GM19035 (cell line): ENCODE data around the gene MAP7D2.

Source experiments
- ATAC-seq: cut with Tn5 transposase; IDR thresholded peaks from one replicate; pipeline ENCODE4 v1.9.1; 2021; ENCODE audit not compliant: unreplicated experiment

MAP7D2 gene

GRCh38 chrX:19975845-19976244 lies 140.9 kb downstream of the MAP7D2 start:
- ATAC-seq = no peak

- ATAC-seq = no peak
These were observed 143.7 kb downstream of the MAP7D2 start for GRCh38 chrX:19972984-19973383.

- no peak for ATAC-seq
These were observed 148.4 kb downstream of the MAP7D2 start for GRCh38 chrX:19968276-19968675.

- no peak for ATAC-seq
These were observed 150.7 kb downstream of the MAP7D2 start for GRCh38 chrX:19966056-19966455.

- ATAC-seq = peak; percentile 69
These were observed 152.5 kb downstream of the MAP7D2 start for GRCh38 chrX:19964017-19964710.

GRCh38 chrX:19960913-19961312 lies 155.8 kb downstream of the MAP7D2 start:
- ATAC-seq = no peak

- ATAC-seq = no peak
These were observed 157.9 kb downstream of the MAP7D2 start for GRCh38 chrX:19958552-19959486.

- no peak for ATAC-seq
These were observed 159.8 kb downstream of the MAP7D2 start for GRCh38 chrX:19956923-19957322.
